ENCODE results near the gene DCLRE1A. TPM values are rescaled to one million over a fixed set of nuclear protein-coding genes. Genes with fewer than 3 reads are reported as not detected.
"Not testable (repeated sequence)": the region's sequence is repeated elsewhere in the genome, so short reads cannot be mapped to it uniquely, and the experiment has no call there.

Gene DCLRE1A
- total RNA-seq, 2 experiments from 2014 or later: 12.2 to 12.8 TPM

GRCh38 chr10:113849140-113849803, 4.6 kb downstream of the DCLRE1A start:
- Mint-ChIP-seq H3K27ac (no peak overlapping the region), H3K27me3 (no peaks in the 10 kb centered on the region), H3K9me3 (no peaks in the 10 kb centered on the region), H3K4me3 (no peak overlapping the region), H3K36me3 (peaks cover 38% of the 10 kb centered on the region), H3K4me1 (peaks cover 29% of the 10 kb centered on the region)
- DNase-seq: no peak
- no peak for ATAC-seq (ENCODE audit: low read depth)
- POLR2A ChIA-PET: no interaction called here

DNA sequence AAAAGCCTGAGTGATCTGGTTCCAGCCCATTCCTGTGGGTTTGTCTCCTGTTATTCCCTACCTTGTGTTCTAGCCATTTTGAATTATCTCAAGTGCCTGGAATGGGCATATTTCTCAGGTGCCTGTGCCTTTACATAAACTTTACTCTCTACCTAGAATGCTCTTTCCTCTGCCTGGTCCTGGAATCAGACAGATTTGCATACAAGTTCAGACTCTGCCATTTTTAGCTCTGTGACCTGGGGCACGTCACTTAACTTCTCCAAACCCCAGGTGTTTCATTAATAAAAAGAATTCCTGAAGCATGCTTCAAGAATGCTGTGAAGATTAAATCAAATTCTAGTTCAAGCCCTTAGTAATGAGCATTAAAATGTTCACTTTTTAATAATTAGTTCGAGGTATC, 7.8 kb downstream of the DCLRE1A start:
- DNase-seq: no peak
- no peak overlapping the region for H3K27ac Mint-ChIP-seq
- peaks cover 39% of the 10 kb centered on the region for H3K36me3 Mint-ChIP-seq
- no peaks in the 10 kb centered on the region for H3K9me3 Mint-ChIP-seq
- no peaks in the 10 kb centered on the region for H3K27me3 Mint-ChIP-seq
- ATAC-seq (ENCODE audit: low read depth): no peak
- no peak overlapping the region for H3K4me3 Mint-ChIP-seq
- POLR2A ChIA-PET: no interaction called here
- peaks cover 19% of the 10 kb centered on the region for H3K4me1 Mint-ChIP-seq

DNA sequence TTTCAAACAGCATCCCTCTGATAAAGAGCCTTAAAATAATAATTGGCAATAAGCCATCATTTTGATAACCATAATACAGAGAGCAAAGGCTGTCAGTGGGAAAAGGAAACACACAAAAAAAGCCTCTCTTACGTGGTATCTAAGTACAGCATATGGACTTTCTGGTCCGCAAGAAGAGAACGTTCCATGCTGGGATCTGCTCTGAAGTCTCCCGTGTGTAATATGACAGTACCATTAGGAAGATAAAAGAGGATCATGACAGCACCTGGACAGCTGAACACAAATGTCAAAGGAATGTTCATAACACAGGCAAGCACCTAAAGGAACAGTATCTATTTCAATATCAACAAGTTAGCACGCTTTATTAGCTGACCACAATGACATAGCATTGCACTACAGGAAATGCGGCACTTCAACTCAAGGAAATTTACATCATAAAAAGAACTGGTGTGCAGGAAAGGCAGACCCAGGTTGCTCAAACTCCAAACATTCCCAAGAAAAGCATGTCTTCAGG, 9.9 kb downstream of the DCLRE1A start:
- peaks cover 12% of the 10 kb centered on the region for H3K4me1 Mint-ChIP-seq
- ATAC-seq (ENCODE audit: low read depth) (no peak), DNase-seq (no peak)
- no peaks in the 10 kb centered on the region for H3K9me3 Mint-ChIP-seq
- POLR2A ChIA-PET: no interaction called here
- peaks cover 32% of the 10 kb centered on the region for H3K36me3 Mint-ChIP-seq
- no peak overlapping the region for H3K4me3 Mint-ChIP-seq
- H3K27ac Mint-ChIP-seq: no peak overlapping the region
- no peaks in the 10 kb centered on the region for H3K27me3 Mint-ChIP-seq

DNA sequence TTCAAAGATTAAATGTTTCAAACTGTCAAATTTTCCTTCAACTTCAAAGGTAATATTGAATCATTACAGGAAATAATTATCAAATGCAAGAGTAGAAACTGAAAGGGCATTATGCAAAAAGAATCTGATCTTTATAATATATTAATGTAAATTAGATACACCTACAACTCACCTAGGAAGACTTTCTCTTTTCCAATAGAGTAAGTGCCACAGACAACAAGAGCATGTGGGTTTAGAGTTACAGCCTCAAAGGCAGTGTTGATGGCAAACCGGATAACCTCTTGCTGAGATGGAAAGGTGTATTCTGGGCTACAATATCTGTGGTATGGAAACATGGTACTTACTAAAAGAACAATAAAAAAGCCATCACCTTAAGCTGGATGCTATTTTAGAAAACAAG, 11.7 kb downstream of the DCLRE1A start:
- H3K4me3 Mint-ChIP-seq: no peak overlapping the region
- no peak overlapping the region for H3K27ac Mint-ChIP-seq
- peaks cover 4% of the 10 kb centered on the region for H3K4me1 Mint-ChIP-seq
- no peaks in the 10 kb centered on the region for H3K9me3 Mint-ChIP-seq
- POLR2A ChIA-PET: no interaction called here
- peaks cover 24% of the 10 kb centered on the region for H3K36me3 Mint-ChIP-seq
- DNase-seq: no peak
- ATAC-seq (ENCODE audit: low read depth): no peak
- no peaks in the 10 kb centered on the region for H3K27me3 Mint-ChIP-seq

- DNase-seq; H3K4me3 Mint-ChIP-seq; H3K36me3 Mint-ChIP-seq; ATAC-seq (ENCODE audit: low read depth); H3K9me3 Mint-ChIP-seq; POLR2A ChIA-PET; H3K4me1 Mint-ChIP-seq; H3K27ac Mint-ChIP-seq: not testable (repeated sequence)
- H3K27me3 Mint-ChIP-seq: peaks cover 12% of the 10 kb centered on the region
These were observed 25.3 kb downstream of the DCLRE1A start for GRCh38 chr10:113828567-113828966.

DNA sequence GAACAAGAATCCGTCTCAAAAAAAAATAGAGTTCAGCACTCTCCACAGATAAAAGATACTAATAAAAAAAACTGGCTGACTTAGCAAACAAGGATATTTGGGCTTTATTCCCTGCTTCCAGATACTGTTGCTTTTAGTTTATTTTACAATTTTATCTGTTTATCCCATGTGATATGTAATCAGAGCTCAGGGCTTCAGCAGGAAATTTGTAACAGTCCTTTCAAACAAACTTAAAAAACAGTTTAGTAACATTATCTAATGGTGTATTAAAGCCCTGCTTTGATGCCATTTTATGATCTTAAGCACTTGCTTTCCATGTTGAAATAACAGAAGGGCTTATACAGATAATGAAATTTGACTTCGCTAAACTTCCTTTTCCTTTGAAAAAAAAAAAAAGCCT, 28.1 kb downstream of the DCLRE1A start:
- no peaks in the 10 kb centered on the region for H3K4me1 Mint-ChIP-seq
- no peaks in the 10 kb centered on the region for H3K36me3 Mint-ChIP-seq
- DNase-seq (no peak), ATAC-seq (ENCODE audit: low read depth) (no peak)
- no peaks in the 10 kb centered on the region for H3K9me3 Mint-ChIP-seq
- H3K27ac Mint-ChIP-seq: no peak overlapping the region
- no peak overlapping the region for H3K4me3 Mint-ChIP-seq
- POLR2A ChIA-PET: no interaction called here
- H3K27me3 Mint-ChIP-seq: peaks cover 15% of the 10 kb centered on the region

GRCh38 chr10:113823389-113823788, 30.5 kb downstream of the DCLRE1A start:
- peaks cover 19% of the 10 kb centered on the region for H3K27me3 Mint-ChIP-seq
- POLR2A ChIA-PET: no interaction called here
- no peaks in the 10 kb centered on the region for H3K36me3 Mint-ChIP-seq
- H3K4me1 Mint-ChIP-seq: no peaks in the 10 kb centered on the region
- DNase-seq (no peak), ATAC-seq (ENCODE audit: low read depth) (no peak)
- H3K27ac Mint-ChIP-seq: no peak overlapping the region
- no peak overlapping the region for H3K4me3 Mint-ChIP-seq
- H3K9me3 Mint-ChIP-seq: no peaks in the 10 kb centered on the region

GRCh38 chr10:113822174-113822573, 31.7 kb downstream of the DCLRE1A start:
- H3K4me3 Mint-ChIP-seq: no peak overlapping the region
- H3K4me1 Mint-ChIP-seq: no peaks in the 10 kb centered on the region
- H3K9me3 Mint-ChIP-seq: no peaks in the 10 kb centered on the region
- POLR2A ChIA-PET: no interaction called here
- DNase-seq (no peak), ATAC-seq (ENCODE audit: low read depth) (no peak)
- H3K27me3 Mint-ChIP-seq: peaks cover 16% of the 10 kb centered on the region
- H3K27ac Mint-ChIP-seq: no peak overlapping the region
- no peaks in the 10 kb centered on the region for H3K36me3 Mint-ChIP-seq

- H3K4me1 Mint-ChIP-seq; H3K27ac Mint-ChIP-seq; POLR2A ChIA-PET; DNase-seq; H3K9me3 Mint-ChIP-seq; ATAC-seq (ENCODE audit: low read depth); H3K36me3 Mint-ChIP-seq; H3K4me3 Mint-ChIP-seq: not testable (repeated sequence)
- H3K27me3 Mint-ChIP-seq: peaks cover 16% of the 10 kb centered on the region
These were observed 32.6 kb downstream of the DCLRE1A start for GRCh38 chr10:113821306-113821705.

DNA sequence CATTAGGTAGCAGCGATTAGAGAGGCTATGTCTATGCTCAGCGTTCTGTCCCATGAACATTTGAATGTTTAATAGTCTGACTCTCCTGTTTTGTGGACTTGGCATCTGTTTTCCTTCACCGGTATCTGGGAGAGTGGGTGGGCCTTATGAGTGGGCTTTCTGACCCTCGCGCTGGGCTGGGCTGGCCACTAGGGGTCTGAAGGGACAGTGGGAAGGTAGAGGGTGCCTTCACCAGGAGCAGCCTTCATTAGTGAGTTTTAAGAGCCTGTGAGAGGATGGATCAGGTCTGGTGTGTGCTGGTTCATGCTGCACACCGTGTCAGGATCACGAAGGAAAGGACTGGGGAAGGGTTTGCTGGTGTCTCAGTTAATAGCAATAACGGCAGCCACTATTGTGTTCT, 33.4 kb downstream of the DCLRE1A start:
- Mint-ChIP-seq H3K27ac (no peak overlapping the region), H3K9me3 (no peaks in the 10 kb centered on the region), H3K4me1 (no peaks in the 10 kb centered on the region), H3K27me3 (peaks cover 16% of the 10 kb centered on the region), H3K36me3 (no peaks in the 10 kb centered on the region), H3K4me3 (no peak overlapping the region)
- POLR2A ChIA-PET: no interaction called here
- ATAC-seq (ENCODE audit: low read depth): no peak
- no peak for DNase-seq

DNA sequence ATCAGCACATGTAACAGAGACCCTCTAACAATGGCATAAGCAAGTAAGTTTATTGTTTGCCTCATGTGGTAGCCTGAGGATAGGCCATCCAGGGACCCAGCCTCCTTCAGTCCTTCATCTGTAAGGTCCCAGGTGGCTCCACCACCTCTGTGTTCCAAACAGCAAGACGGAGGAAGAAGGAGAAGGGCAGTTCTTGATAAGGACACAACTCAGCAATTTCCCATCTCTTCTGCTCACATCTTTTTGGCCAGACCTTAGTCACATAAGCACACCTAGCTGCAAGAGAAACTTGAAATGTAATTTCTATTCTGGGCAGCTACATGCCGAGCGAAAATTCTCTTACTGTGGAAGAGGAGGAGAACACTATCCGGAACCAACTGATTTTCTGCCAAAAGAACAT, 33.9 kb downstream of the DCLRE1A start:
- peaks cover 16% of the 10 kb centered on the region for H3K27me3 Mint-ChIP-seq
- DNase-seq: no peak
- H3K4me3 Mint-ChIP-seq: no peak overlapping the region
- no peaks in the 10 kb centered on the region for H3K36me3 Mint-ChIP-seq
- POLR2A ChIA-PET: no interaction called here
- no peaks in the 10 kb centered on the region for H3K9me3 Mint-ChIP-seq
- H3K27ac Mint-ChIP-seq: no peak overlapping the region
- H3K4me1 Mint-ChIP-seq: no peaks in the 10 kb centered on the region
- no peak for ATAC-seq (ENCODE audit: low read depth)

- peaks cover 22% of the 10 kb centered on the region for H3K27me3 Mint-ChIP-seq
- POLR2A ChIA-PET; H3K9me3 Mint-ChIP-seq; H3K27ac Mint-ChIP-seq; H3K4me3 Mint-ChIP-seq; DNase-seq; H3K36me3 Mint-ChIP-seq; H3K4me1 Mint-ChIP-seq; ATAC-seq (ENCODE audit: low read depth): not testable (repeated sequence)
These were observed 39.2 kb downstream of the DCLRE1A start for GRCh38 chr10:113814700-113815099.

DNA sequence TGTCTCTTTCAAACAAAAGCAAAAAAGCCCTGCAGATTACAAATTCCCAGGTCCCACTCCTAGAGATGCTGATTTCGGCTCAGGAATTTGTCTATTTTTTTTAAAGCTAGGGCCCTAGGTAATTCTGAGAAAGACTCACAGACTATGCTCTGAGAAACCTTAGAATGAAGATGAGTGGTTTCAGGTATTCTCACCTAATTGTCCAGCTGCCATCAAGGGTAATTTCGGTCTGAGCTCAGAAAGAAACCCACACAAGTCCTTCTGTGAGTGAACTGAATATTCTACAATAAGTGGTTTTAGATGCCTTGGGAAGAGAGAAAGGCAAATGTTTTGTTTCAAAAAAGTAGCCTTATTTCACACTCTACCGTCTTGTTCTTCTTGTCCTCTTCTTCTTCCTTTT, 45.7 kb downstream of the DCLRE1A start:
- H3K27ac Mint-ChIP-seq: no peak overlapping the region

GRCh38 chr10:113806503-113806902, 47.4 kb downstream of the DCLRE1A start:
- Mint-ChIP-seq H3K9me3 (no peaks in the 10 kb centered on the region), H3K27me3 (peaks cover 47% of the 10 kb centered on the region), H3K4me3 (no peak overlapping the region), H3K27ac (no peak overlapping the region), H3K4me1 (peaks cover 2% of the 10 kb centered on the region), H3K36me3 (no peaks in the 10 kb centered on the region)
- ATAC-seq (ENCODE audit: low read depth) (no peak), DNase-seq (no peak)
- POLR2A ChIA-PET: no interaction called here

More for the DNA sequence above, 45.7 kb downstream of the DCLRE1A start:
- H3K4me3 Mint-ChIP-seq: no peak overlapping the region
- no peaks in the 10 kb centered on the region for H3K9me3 Mint-ChIP-seq
- no peaks in the 10 kb centered on the region for H3K4me1 Mint-ChIP-seq
- ATAC-seq (ENCODE audit: low read depth): no peak
- POLR2A ChIA-PET: no interaction called here
- no peak for DNase-seq
- H3K27me3 Mint-ChIP-seq: peaks cover 52% of the 10 kb centered on the region
- no peaks in the 10 kb centered on the region for H3K36me3 Mint-ChIP-seq
